Mammary microvascular endothelial cell (primary cell): ENCODE measurements around the gene VWA5B2. TPM values are rescaled to one million over a fixed set of nuclear protein-coding genes. Genes with fewer than 3 reads are reported as not detected.

Experiments
- total RNA-seq: library from RNA; depleted of rRNA; stranded (reverse); fragments of >200 nt; gene quantifications from 2 replicates; pipeline ENCODE4 v1.2.3, GENCODE V29; 2015

VWA5B2 gene
- not detected in 2 replicates for total RNA-seq

DNA sequence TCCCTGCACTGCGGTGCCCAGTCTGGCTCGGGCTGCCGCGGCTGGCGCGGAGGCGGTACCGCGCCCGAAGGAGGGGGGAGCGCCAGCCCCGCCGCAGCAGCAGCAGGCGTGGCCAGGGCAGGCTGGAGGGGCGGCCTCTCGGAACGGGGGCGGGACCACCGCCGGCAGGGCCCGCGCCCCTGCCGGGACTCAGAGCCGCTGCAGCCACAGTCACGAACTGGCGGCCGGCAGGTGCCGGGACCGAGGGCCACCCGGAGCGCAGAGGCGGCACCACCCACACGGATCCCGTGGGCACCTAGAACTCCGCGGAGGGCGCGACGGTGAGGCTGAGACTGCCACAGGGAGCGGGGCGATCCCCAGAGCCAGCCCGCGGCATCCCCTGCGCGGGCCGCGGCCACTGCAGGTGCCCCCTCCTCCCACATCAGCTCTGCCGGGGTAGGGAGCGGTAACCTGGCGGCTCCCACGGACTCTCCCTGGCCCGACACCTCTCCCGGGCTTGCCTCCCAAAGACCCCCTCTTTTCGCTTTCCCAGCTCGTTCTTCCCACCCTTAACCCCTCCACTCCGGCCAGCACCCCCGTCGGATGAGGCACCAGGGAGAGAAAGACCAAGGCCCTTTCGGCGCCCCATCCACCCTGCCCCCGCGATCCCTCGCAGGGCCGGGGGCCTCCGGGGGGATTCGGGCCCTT lies at the start of gene VWA5B2:
Gene VWA5B2 (plus strand): TSS at position 192 of the 687 bp plus-strand sequence. CDS start 944 bp downstream, outside the sequence.

GRCh38 chr3:184186184-184186901 lies 43.0 kb upstream of the VWA5B2 start, which contains the start of gene ABCF3:
ABCF3 (plus strand) TSS chr3:184186199; CDS start chr3:184186208, 9 bp downstream.

DNA sequence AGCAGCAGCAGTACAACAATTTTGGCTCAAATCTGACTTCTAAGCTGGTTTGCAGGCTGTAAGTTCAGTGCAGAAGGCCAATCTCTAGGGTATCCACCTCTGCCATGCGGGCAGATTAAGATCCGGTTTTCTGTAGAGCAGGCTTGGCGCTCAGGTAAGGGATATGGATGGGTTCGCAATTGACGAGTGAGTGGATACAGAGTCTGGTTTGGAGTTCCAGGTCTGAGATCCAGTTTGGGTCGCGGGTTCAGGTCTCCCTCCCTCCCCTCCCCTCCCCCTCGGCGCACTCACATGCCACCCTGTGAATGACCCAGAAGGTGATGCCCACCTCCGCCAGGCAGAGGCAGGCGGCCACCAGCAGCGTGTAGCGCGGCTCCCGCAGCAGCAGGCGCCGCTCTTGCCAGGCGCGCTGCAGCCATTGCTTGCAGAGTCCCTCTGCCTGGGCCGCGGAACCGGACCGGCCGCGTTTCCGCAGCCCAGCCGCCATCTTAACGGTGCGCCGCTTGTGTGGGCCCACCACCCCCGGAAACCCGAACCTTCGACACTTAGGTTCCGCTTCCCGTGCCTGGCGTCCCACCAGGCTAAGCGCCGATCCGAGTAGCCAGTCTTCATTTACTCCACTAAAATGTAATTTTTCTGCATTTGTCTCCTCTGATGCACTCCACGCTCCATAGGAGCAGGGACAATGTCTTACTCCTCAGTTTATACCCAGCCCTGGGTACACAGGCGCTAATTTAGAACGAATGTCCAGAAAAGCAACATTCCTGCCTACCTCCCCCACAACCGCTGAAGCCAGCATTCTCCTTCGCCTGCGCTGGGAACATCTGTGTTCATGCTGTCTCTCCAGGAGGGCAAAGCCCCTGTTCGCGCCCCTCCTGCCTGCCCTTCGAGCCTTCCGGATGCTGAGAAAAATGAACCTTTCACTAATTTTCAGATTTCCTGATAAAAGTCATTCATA lies 19.3 kb downstream of the VWA5B2 start, which contains the start of gene ALG3:
Gene ALG3 (minus strand): TSS at position 509 of the 958 bp plus-strand sequence. CDS start 22 bp downstream, at position 487.

GRCh38 chr3:184249412-184250166 lies 20.2 kb downstream of the VWA5B2 start, which contains the start of gene EEF1AKMT4:
EEF1AKMT4 (plus strand) TSS chr3:184249672; CDS start chr3:184249695, 23 bp downstream.

GRCh38 chr3:184261270-184261853 lies 32.0 kb downstream of the VWA5B2 start, which contains the start of gene CAMK2N2:
CAMK2N2 (minus strand) TSS chr3:184261553; CDS start chr3:184261285, 268 bp downstream.

DNA sequence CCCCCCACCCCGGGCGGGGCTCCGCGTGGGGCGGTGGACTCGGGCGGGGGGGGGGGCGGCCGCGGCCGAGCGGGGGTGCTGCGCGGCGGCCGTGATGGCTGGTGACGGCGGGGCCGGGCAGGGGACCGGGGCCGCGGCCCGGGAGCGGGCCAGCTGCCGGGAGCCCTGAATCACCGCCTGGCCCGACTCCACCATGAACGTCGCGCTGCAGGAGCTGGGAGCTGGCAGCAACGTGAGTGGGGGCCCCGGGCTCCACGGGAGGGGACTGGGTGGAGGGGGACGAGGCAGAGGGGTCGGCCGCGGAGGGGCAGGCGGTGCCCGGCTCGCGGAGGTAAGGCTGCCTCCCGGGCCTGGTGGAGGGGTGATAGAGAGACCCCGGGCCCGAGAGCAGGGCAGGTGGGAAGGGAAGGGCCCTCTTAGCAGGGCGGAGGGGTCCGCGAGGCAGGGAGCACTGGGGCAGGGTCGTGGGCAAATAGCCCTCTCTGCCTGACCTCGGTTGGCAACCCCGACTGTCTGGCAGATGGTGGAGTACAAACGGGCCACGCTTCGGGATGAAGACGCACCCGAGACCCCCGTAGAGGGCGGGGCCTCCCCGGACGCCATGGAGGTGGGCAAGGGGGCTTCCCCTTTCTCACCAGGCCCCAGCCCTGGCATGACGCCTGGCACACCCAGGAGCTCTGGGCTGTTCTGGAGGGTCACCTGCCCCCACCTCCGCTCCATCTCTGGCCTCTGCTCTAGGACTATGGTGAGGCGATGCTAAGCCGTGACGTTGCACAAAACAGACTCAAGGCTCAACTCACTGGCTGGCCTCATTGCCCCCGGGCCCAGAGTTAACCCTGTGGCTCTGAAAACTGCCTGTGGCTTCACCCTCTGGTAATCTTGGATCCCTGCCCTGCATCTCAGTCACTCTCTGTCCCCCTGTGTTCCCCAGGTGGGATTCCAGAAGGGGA lies 46.9 kb downstream of the VWA5B2 start, which contains the start of gene ECE2:
Gene ECE2 (plus strand): TSS at position 62 of the 950 bp plus-strand sequence. CDS start 132 bp downstream, at position 194.

Other genes starting within 250 kb of the VWA5B2 start
- 4.2 and 5.4 TPM in 2 replicates for gene ABCC5, start 211.7 kb upstream of the VWA5B2 start, total RNA-seq
- gene HTR3D, start 197.8 kb upstream of the VWA5B2 start, total RNA-seq: not detected in 2 replicates
- gene HTR3C, start 176.5 kb upstream of the VWA5B2 start, total RNA-seq: not detected in 2 replicates
- not detected in 2 replicates for gene HTR3E, start 132.5 kb upstream of the VWA5B2 start, total RNA-seq
- gene EIF2B5, start 94.2 kb upstream of the VWA5B2 start, total RNA-seq: 35.0 and 38.8 TPM in 2 replicates
- 17.8 and 24.8 TPM in 2 replicates for gene DVL3, start 74.2 kb upstream of the VWA5B2 start, total RNA-seq
- gene AP2M1, start 54.7 kb upstream of the VWA5B2 start, total RNA-seq: 414 and 432 TPM in 2 replicates
- gene ABCF3, start 43.4 kb upstream of the VWA5B2 start, total RNA-seq: 33.1 and 34.8 TPM in 2 replicates
- 64.2 and 67.1 TPM in 2 replicates for gene ALG3, start 19.4 kb downstream of the VWA5B2 start, total RNA-seq
- gene EEF1AKMT4, start 20.1 kb downstream of the VWA5B2 start, total RNA-seq: 3.4 and 4.3 TPM in 2 replicates
- gene CAMK2N2, start 32.0 kb downstream of the VWA5B2 start, total RNA-seq: not detected in 2 replicates
- not detected in 2 replicates for gene ECE2, start 46.4 kb downstream of the VWA5B2 start, total RNA-seq
- gene PSMD2, start 69.7 kb downstream of the VWA5B2 start, total RNA-seq: 770 and 1,106 TPM in 2 replicates
- 517 and 527 TPM in 2 replicates for gene EIF4G1, start 85.0 kb downstream of the VWA5B2 start, total RNA-seq
- gene FAM131A, start 108.0 kb downstream of the VWA5B2 start, total RNA-seq: 34.4 and 48.5 TPM in 2 replicates
- gene CLCN2, start 132.0 kb downstream of the VWA5B2 start, total RNA-seq: 0.93 and 2.1 TPM in 2 replicates
- gene POLR2H, start 132.1 kb downstream of the VWA5B2 start, total RNA-seq: 86.7 and 105 TPM in 2 replicates
- not detected in 2 replicates for gene THPO, start 148.6 kb downstream of the VWA5B2 start, total RNA-seq
- gene CHRD, start 150.5 kb downstream of the VWA5B2 start, total RNA-seq: 0.07 and 1.7 TPM in 2 replicates